ENCODE results near the gene GNAZ.

Gene GNAZ

GRCh38 chr22:23140385-23140784, 70.1 kb downstream of the GNAZ start:
- DNase-seq: no peak

GRCh38 chr22:23142546-23143105, 72.3 kb downstream of the GNAZ start:
- no peak for DNase-seq

GRCh38 chr22:23143119-23143518, 72.8 kb downstream of the GNAZ start:
- DNase-seq: no peak

- no peak for DNase-seq
Observed at GRCh38 chr22:23144432-23144831, 74.1 kb downstream of the GNAZ start.

GRCh38 chr22:23144932-23145877, 74.9 kb downstream of the GNAZ start, which contains the start of gene RAB36:
TSS of gene RAB36 (plus strand) at chr22:23145477. CDS start at chr22:23146617, 1,140 bp downstream.
- DNase-seq: peak; percentile 89

- DNase-seq: no peak
Observed at GRCh38 chr22:23145878-23146470, 75.7 kb downstream of the GNAZ start.

GRCh38 chr22:23146478-23147205, 76.3 kb downstream of the GNAZ start:
- no peak for DNase-seq

GRCh38 chr22:23147617-23148387, 77.5 kb downstream of the GNAZ start:
- no peak for DNase-seq

GRCh38 chr22:23149743-23150238, 79.5 kb downstream of the GNAZ start:
- no peak for DNase-seq

- DNase-seq: no peak
Observed at GRCh38 chr22:23150762-23151161, 80.4 kb downstream of the GNAZ start.

GRCh38 chr22:23151827-23152226, 81.5 kb downstream of the GNAZ start:
- DNase-seq: no peak

GRCh38 chr22:23152238-23153114, 82.2 kb downstream of the GNAZ start:
- DNase-seq: no peak

- no peak for DNase-seq
Observed at GRCh38 chr22:23153994-23154393, 83.7 kb downstream of the GNAZ start.

GRCh38 chr22:23154461-23154860, 84.1 kb downstream of the GNAZ start:
- DNase-seq: no peak

GRCh38 chr22:23155143-23155542, 84.8 kb downstream of the GNAZ start:
- no peak for DNase-seq

GRCh38 chr22:23155831-23156230, 85.5 kb downstream of the GNAZ start:
- DNase-seq: no peak

GRCh38 chr22:23156286-23156685, 86.0 kb downstream of the GNAZ start:
- no peak for DNase-seq

- DNase-seq: no peak
Observed at GRCh38 chr22:23157560-23158515, 87.5 kb downstream of the GNAZ start.

- DNase-seq: no peak
Observed at GRCh38 chr22:23158516-23159290, 88.4 kb downstream of the GNAZ start.

Data from activated CD8-positive, alpha-beta memory T cell treated with anti-CD3 and anti-CD28 coated beads, Interleukin-2, amount 50 U/mL, for 48 hours (primary cell).